Measurements from ENCODE around the gene TMCC3.
A peak's percentile ranks its signal among the peaks of the same experiment; 100 is the strongest.
"Not testable (repeated sequence)": the region's sequence is repeated elsewhere in the genome, so short reads cannot be mapped to it uniquely, and the experiment has no call there.

Gene TMCC3

GRCh38 chr12:94650143-94651056, at the start of gene TMCC3:
Gene TMCC3 (minus strand): TSS chr12:94650557. CDS start chr12:94650430, 127 bp downstream.
- peak; percentile 7 for DNase-seq

GRCh38 chr12:94699801-94700200, 49.4 kb upstream of the TMCC3 start:
- no peak for DNase-seq

- DNase-seq: no peak
Measured at GRCh38 chr12:94698578-94698977, 48.2 kb upstream of the TMCC3 start.

- DNase-seq: no peak
Measured at GRCh38 chr12:94697631-94698030, 47.3 kb upstream of the TMCC3 start.

- DNase-seq: no peak
Measured at GRCh38 chr12:94694732-94695131, 44.4 kb upstream of the TMCC3 start.

DNA sequence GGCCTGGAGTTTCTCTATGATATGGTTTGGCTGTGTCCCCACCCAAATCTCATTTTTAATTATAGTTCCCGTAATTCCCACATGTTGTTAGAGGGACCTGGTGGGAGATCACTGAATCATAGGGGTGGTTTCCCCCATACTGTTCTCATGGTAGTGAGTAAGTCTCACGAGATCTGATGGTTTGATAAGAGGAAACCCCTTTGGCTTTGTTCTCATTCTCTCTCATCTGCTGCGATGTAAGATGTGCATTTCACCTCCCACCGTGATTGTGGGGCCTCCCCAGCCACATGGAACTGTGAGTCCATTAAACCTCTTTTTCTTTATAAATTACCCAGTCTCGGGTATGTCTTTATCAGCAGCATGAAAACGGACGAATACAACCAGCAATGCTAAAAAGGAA, 42.5 kb upstream of the TMCC3 start:
- DNase-seq: not testable (repeated sequence)

DNA sequence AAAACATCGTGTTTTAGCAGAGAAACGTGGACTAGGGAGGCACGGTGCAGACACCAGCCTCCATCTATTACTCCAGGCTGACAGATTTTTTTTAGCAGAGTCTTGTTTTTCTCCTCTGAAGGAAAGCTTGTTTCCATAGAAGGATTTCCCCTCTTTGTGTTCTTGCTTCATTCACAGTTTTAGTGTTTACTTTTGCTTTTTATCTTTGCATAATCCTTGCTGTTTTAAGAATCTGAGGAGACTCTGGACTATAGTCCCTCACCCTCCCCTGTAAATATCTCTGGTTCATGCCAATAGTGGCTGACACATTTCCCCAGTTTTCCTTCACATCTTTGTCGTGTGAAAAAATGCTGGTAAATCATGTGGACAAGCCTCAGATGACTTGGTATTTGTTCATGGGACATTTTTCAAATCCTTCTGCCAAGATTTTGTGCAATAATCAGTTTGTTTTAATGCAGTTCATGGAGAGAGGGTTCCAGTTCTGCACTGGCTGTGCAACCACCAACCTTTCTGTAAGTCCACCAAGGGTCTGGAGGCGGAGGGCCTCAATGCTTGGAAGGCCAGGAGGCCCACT, 39.9 kb upstream of the TMCC3 start:
- no peak for DNase-seq

- no peak for DNase-seq
Measured at GRCh38 chr12:94689646-94690036, 39.3 kb upstream of the TMCC3 start.

DNA sequence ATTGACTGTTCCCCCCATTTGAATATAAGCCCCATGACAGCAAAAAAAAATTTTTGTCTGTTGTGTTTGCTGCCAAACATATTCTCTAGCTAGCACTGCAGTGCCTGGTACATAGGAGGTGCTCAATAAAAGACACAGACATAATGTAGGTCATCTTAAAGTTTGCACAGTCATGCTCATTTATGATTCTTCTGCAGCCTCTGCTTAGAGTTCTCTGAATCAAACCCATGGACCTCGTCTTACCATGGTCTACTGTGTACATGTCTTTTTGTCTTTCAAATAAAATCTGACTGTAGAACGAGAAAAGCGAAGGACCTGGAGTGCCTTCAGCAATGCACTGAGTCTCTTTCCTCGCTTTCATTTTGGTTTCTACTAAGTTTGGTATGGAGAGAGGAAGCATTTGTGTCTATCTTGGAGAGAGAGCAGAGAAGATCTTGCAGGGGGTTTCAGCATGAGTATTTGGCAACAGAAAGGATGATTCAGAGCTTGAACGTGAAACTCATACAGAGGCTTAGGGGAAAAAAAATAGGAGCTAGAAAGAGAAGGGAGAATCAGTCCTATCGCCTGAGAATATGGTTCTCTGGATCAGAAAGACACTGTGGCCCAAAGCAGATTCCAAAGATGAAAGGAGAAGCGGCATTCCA, 38.8 kb upstream of the TMCC3 start:
- DNase-seq: no peak

DNA sequence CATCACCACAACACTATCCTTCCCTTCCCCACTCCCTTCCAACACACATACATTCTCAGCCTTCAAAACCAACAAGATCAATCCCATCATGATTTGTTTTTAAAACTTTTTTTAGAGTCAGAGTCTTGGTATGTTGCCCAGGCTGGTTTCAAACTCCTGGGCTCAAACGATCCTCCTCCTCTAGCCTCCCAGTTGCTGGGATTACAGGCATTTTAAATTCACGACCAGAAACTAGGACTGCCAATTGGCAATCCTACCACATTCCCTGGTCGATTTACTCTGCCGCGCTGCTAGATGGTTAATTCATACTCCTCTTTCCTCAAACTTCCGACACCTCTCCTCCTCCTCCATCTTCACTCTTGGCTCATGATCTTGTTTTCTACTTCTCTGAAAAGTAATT, 37.5 kb upstream of the TMCC3 start:
- DNase-seq: no peak

GRCh38 chr12:94686834-94687628, 36.7 kb upstream of the TMCC3 start:
- DNase-seq: no peak

GRCh38 chr12:94684416-94685142, 34.2 kb upstream of the TMCC3 start:
- DNase-seq: no peak

DNA sequence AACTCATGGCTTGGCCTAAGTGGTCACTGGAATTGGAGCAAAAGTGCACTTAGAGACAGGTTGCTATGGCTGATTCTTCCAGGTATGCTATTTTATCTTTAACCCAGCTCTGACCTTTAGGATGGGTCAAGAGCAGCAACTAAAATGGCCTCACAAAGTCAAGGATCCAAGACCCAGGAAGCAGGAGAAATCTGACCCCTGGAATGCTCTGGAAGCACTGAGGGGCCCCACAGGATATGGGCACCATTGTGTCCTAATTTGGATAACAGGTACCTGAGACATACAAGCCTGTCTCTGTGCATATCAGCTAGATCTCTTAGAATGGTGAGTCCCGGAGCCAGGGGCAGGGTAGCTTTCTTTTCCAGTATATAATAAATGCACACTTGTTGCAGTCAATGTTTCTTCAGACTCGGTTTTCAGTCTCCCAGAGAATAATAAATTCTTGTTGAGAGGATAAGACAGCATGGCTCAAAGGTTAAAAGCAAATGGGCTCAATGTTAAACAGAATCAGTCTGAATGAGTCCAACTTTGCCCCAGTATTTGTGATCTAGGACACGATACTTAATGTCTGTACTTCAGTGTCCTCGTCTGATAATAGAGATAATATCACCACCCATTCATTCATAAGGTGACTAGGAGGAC, 29.3 kb upstream of the TMCC3 start:
- DNase-seq: no peak

- no peak for DNase-seq
Measured at GRCh38 chr12:94678849-94679248, 28.5 kb upstream of the TMCC3 start.

GRCh38 chr12:94678379-94678778, 28.0 kb upstream of the TMCC3 start:
- DNase-seq: no peak

DNA sequence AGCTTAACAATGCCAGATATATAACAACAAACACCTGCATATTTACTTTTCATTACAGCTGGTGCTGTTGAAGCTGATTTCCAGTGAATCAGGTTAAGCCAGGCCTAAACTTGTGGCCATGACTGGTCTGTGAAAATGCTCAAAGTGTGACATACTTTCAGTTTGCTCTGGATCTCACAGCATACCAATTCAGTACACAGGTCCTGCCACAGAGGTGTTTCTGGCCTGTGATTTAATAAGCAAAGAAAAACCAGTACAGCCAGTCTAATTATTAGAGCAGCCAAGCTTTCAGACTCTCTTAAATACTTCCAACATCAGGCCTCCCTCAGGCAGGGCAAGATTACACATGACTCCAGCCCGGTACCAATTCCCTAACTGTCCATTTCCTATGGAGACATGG, 27.4 kb upstream of the TMCC3 start:
- DNase-seq: no peak

- DNase-seq: no peak
Measured at GRCh38 chr12:94676922-94677321, 26.6 kb upstream of the TMCC3 start.

DNA sequence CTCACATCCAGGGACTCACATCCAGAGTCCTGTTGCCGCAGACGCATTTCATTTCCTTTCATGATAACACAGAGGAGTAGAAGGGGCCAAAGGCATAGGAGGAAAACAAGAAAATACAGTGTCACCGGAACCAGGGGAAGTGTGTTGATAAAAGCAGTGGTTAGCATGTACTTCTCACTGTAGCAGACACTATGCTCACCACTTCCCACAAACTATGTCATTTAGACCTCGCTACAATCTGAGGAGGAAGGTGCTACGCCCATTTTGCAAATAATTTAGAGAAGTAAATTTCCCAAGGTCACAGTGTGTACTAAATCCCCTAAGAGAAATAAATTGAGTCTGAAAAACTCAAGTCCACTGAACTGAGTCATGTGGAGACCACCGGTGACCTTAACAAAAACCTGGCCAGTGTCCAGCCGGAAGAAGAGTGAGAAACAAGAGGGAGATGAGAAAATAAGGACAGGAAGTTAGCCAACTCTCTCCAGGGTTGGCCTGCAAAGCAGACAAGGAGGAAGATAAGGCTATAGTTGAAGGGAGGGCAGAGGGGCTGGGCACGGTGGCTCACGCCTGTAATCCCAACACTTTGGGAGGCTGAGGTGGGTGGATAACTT, 25.8 kb upstream of the TMCC3 start:
- no peak for DNase-seq

DNA sequence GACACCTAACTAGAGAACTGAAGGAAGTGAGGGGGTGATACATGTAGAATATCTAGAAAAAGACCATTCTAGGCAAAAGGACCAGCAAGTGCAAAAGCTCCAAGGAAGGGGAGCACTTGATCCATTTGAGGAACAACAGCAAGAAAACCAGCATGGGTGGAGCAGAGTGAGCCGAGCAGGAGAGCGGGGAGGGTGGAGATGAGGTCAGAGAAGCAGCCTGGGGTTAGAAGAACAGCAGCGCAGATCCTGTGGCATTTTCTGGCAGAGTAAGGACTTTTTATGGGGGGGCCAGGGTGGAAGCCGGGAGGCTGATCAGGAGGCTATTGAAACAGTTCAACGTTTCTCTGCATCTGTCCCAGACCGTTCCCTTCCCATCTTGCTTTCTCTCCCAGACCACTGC, 24.5 kb upstream of the TMCC3 start:
- no peak for DNase-seq

DNA sequence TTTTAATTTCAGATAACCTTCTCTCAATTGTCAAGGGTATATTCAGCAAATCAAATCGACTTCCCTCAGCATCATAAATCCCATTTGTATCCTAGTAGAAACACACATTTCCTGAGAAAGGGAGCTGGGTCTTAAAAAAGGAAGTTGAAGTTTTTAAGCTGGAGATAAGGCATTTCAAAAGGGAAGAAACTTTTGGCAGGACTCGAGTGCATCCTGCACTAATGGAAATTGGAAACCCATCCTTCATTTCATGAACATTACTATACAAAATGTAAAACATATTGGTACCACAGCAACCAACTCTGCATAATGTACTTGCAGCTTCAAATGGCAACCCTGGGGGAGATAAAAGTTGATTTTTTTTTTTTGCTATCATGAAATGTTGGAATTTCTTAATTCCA, 23.7 kb upstream of the TMCC3 start:
- DNase-seq: no peak

DNA sequence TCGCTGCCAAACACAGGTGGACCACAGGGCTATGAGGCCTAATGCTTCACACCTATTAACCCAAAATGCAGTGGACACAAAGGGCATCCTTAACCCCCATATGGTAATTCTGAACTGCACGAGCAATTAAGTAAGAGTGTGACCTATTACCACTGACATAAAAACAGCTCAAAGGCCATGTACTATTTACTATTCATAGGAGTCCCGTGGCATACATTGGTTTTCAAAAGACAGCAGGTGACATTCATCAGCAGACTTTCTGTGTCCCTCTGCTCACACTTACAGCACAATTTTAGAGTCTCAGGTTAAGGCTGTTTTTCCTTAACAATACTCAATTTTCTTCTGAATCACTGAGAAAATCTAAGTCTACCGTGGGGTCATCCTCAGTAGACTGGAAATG, 23.1 kb upstream of the TMCC3 start:
- no peak for DNase-seq

GRCh38 chr12:94671917-94672316, 21.6 kb upstream of the TMCC3 start:
- no peak for DNase-seq
